GM23338 (cell line): ENCODE measurements around the gene ANKRD37. TPM values are rescaled to one million over a fixed set of nuclear protein-coding genes. Genes with fewer than 3 reads are reported as not detected.

ENCODE experiments used
- ATAC-seq: fragments of 200-7000 bp; cut with Tn5 transposase; 3 replicates; pipeline ENCODE4 v1.9.1; 2020
- DNase-seq: peaks from one replicate; pipeline ENCODE4 v3.0.0-alpha.2; 2015; ENCODE audit warnings: low spot score
- H2AFZ ChIP-seq: fragments of 200-600 bp; sonication (generic); 2 replicates; pipeline ENCODE4 v1.8.0; 2016; ENCODE audit warnings: antibody characterized with exemption, mild to moderate bottlenecking, moderate library complexity
- H3F3A ChIP-seq: fragments of 200-600 bp; sonication (generic); replicated peaks from 2 replicates; pipeline ENCODE4 v1.8.0; 2017; ENCODE audit warnings: antibody characterized with exemption, mixed run types, low read depth
- H3K27ac ChIP-seq: fragments of 200-600 bp; sonication (generic); 2 replicates; pipeline ENCODE4 v1.6.1; 2016; ENCODE audit warnings: low read depth
- H3K27me3 ChIP-seq: fragments of 200-600 bp; sonication (generic); 2 replicates; pipeline ENCODE4 v1.8.0; 2016; ENCODE audit warnings: mild to moderate bottlenecking, mixed run types, moderate library complexity; ENCODE audit not compliant: insufficient read depth
- H3K36me3 ChIP-seq: fragments of 200-600 bp; sonication (generic); 2 replicates; pipeline ENCODE4 v1.8.0; 2016; ENCODE audit warnings: mild to moderate bottlenecking; ENCODE audit not compliant: insufficient read depth
- H3K4me1 ChIP-seq: fragments of 200-600 bp; sonication (generic); 2 replicates; pipeline ENCODE4 v1.8.0; 2016; ENCODE audit warnings: mild to moderate bottlenecking, moderate library complexity; ENCODE audit not compliant: insufficient read depth
- H3K4me2 ChIP-seq: fragments of 200-600 bp; sonication (generic); 2 replicates; pipeline ENCODE4 v1.7.1; 2017; ENCODE audit warnings: mixed run types
- H3K4me3 ChIP-seq: fragments of 200-600 bp; sonication (generic); 2 replicates; pipeline ENCODE4 v1.6.1; 2016; ENCODE audit warnings: mixed run types
- H3K79me2 ChIP-seq: fragments of 200-600 bp; sonication (generic); replicated peaks from 2 replicates; pipeline ENCODE4 v1.8.0; 2017; ENCODE audit warnings: mild to moderate bottlenecking; ENCODE audit not compliant: insufficient read depth
- H3K9me2 ChIP-seq: fragments of 200-600 bp; sonication (generic); 2 replicates; pipeline ENCODE4 v1.8.0; 2017; ENCODE audit not compliant: insufficient read depth
- H4K20me1 ChIP-seq: fragments of 200-600 bp; sonication (generic); replicated peaks from 2 replicates; pipeline ENCODE4 v1.8.0; 2017; ENCODE audit warnings: mild to moderate bottlenecking; ENCODE audit not compliant: insufficient read depth
- H3K27ac Mint-ChIP-seq: 2 replicates; pipeline ENCODE4 v1.8.0; 2020; ENCODE audit warnings: inconsistent platforms, mild to moderate bottlenecking, moderate library complexity, mixed read lengths
- H3K27me3 Mint-ChIP-seq: 3 replicates; pipeline ENCODE4 v1.8.0; 2022; ENCODE audit warnings: low read depth, mild to moderate bottlenecking, moderate library complexity, mixed read lengths, inconsistent platforms; ENCODE audit not compliant: insufficient read depth, poor library complexity
- H3K36me3 Mint-ChIP-seq: 3 replicates; pipeline ENCODE4 v1.8.0; 2021; ENCODE audit warnings: low read depth, mild to moderate bottlenecking, inconsistent platforms, moderate library complexity, mixed read lengths
- H3K4me1 Mint-ChIP-seq: 3 replicates; pipeline ENCODE4 v1.8.0; 2020; ENCODE audit warnings: mild to moderate bottlenecking, inconsistent platforms, mixed read lengths
- H3K4me3 Mint-ChIP-seq: 3 replicates; pipeline ENCODE4 v1.8.0; 2021; ENCODE audit warnings: moderate library complexity, mild to moderate bottlenecking, inconsistent platforms, mixed read lengths
- H3K9me3 Mint-ChIP-seq: 3 replicates; pipeline ENCODE4 v1.8.0; 2020; ENCODE audit warnings: moderate library complexity, mild to moderate bottlenecking, inconsistent platforms, mixed read lengths
- CREB1 ChIP-seq: fragments of 250-450 bp; sonication (Bioruptor Pico); IDR thresholded peaks from 2 replicates; pipeline ENCODE4 v1.5.0; 2020; ENCODE audit warnings: low read depth, mild to moderate bottlenecking, moderate library complexity
- ETS1 ChIP-seq: IDR thresholded peaks from 2 replicates; pipeline ENCODE4 v1.6.1; 2016; ENCODE audit warnings: antibody characterized with exemption
- EZH2 ChIP-seq: fragments of 200-600 bp; sonication (generic); IDR thresholded peaks from one replicate; pipeline ENCODE4 v1.8.0; 2017; ENCODE audit warnings: antibody characterized with exemption, mild to moderate bottlenecking, low read depth; ENCODE audit not compliant: unreplicated experiment
- JUNB ChIP-seq: IDR thresholded peaks from one replicate; pipeline ENCODE4 v1.6.1; 2016; ENCODE audit warnings: antibody characterized with exemption; ENCODE audit not compliant: unreplicated experiment
- NANOG ChIP-seq: IDR thresholded peaks from 2 replicates; pipeline ENCODE4 v1.6.1; 2016; ENCODE audit warnings: antibody characterized with exemption, borderline replicate concordance
- POLR2AphosphoS5 ChIP-seq: IDR thresholded peaks from 2 replicates; pipeline ENCODE4 v1.6.1; 2016; ENCODE audit warnings: antibody characterized with exemption, low read depth
- REST ChIP-seq: IDR thresholded peaks from one replicate; pipeline ENCODE4 v1.6.1; 2018; ENCODE audit warnings: antibody characterized with exemption; ENCODE audit not compliant: unreplicated experiment
- ZNF114 ChIP-seq: fragments of 250-450 bp; sonication (Bioruptor Pico); IDR thresholded peaks from 2 replicates; pipeline ENCODE4 v1.5.0; 2020; ENCODE audit warnings: mild to moderate bottlenecking, moderate library complexity
- ZNF331 ChIP-seq: fragments of 250-450 bp; sonication (Bioruptor Pico); IDR thresholded peaks from 2 replicates; pipeline ENCODE4 v1.5.0; 2020; ENCODE audit warnings: low read depth, mild to moderate bottlenecking, moderate library complexity
- ZNF462 ChIP-seq: fragments of 250-450 bp; sonication (Bioruptor Pico); IDR thresholded peaks from 2 replicates; pipeline ENCODE4 v1.5.0; 2020; ENCODE audit warnings: mild to moderate bottlenecking, moderate library complexity
- polyA plus RNA-seq: library from polyadenylated mRNA; unstranded; fragments of >200 nt; fragmentation: Nextera tagmentation; extraction: Ambion mirVana; gene quantifications from 2 replicates; pipeline ENCODE4 v1.2.1, GENCODE V29; 2016
- total RNA-seq: library from RNA; depleted of rRNA; stranded (reverse); fragments of >200 nt; shearing (Covaris generic); gene quantifications from 2 replicates; pipeline ENCODE4 v1.2.3, GENCODE V29; 2014

Gene ANKRD37
- total and polyA plus RNA-seq, 2 experiments from 2014 or later = 1.8 to 4.9 TPM

- Mint-ChIP-seq H3K27me3 (peaks cover 4% of the 10 kb centered on the region), H3K4me3 (no peak overlapping the region), H3K4me1 (0 out of 3 replicates have a peak, but pooled peaks cover 2% of the 10 kb centered on the region), H3K36me3 (peaks cover 10% of the 10 kb centered on the region), H3K27ac (no peak overlapping the region), H3K9me3 (peaks cover 9% of the 10 kb centered on the region; the same call in 2 of the 3 replicates)
- DNase-seq = peak; percentile 21
- H3K79me2 ChIP-seq = no peaks in the 10 kb centered on the region
- no peaks in the 10 kb centered on the region for H3K27me3 ChIP-seq
- no peak for TF ChIP-seq ETS1
- no peak for TF ChIP-seq JUNB
- TF ChIP-seq ZNF331 (CRISPR knock-in tag) = no peak
- no peak for TF ChIP-seq NANOG
- TF ChIP-seq REST = no peak
- TF ChIP-seq ZNF462 (CRISPR knock-in tag) = no peak
- no peak for TF ChIP-seq CREB1 (CRISPR knock-in tag)
- no peak for TF ChIP-seq POLR2AphosphoS5
- no peak for TF ChIP-seq ZNF114 (CRISPR knock-in tag)
- no peak for TF ChIP-seq EZH2
- H3K4me3 ChIP-seq = no peak overlapping the region
- ATAC-seq = no peak
- H2AFZ ChIP-seq = no peak overlapping the region
- no peaks in the 10 kb centered on the region for H3F3A ChIP-seq
- no peaks in the 10 kb centered on the region for H3K4me1 ChIP-seq
- no peaks in the 10 kb centered on the region for H3K9me2 ChIP-seq
- H3K27ac ChIP-seq = no peak overlapping the region
- no peaks in the 10 kb centered on the region for H3K36me3 ChIP-seq
- no peaks in the 10 kb centered on the region for H4K20me1 ChIP-seq
- H3K4me2 ChIP-seq = no peak overlapping the region
Observed at GRCh38 chr4:185384930-185385331, 11.7 kb upstream of the ANKRD37 start.
